GM21786 (cell line): ENCODE measurements around the gene KRTDAP.

Experiments
- ATAC-seq: cut with Tn5 transposase; IDR thresholded peaks from one replicate; pipeline ENCODE4 v1.9.1; 2021; ENCODE audit not compliant: unreplicated experiment

Gene KRTDAP

GRCh38 chr19:35490364-35490763 lies at the start of gene KRTDAP:
Gene KRTDAP, minus strand, starts transcription at chr19:35490464. Its CDS starts 22 bp downstream, at chr19:35490442.
- no peak for ATAC-seq

- no peak for ATAC-seq
Measured at GRCh38 chr19:35539850-35540249, 49.6 kb upstream of the KRTDAP start.

- ATAC-seq = no peak
Measured at GRCh38 chr19:35539314-35539713, 49.0 kb upstream of the KRTDAP start.

- no peak for ATAC-seq
Measured at GRCh38 chr19:35534803-35535480, 44.7 kb upstream of the KRTDAP start.

GRCh38 chr19:35533822-35534392 lies 43.6 kb upstream of the KRTDAP start:
- ATAC-seq = no peak

DNA sequence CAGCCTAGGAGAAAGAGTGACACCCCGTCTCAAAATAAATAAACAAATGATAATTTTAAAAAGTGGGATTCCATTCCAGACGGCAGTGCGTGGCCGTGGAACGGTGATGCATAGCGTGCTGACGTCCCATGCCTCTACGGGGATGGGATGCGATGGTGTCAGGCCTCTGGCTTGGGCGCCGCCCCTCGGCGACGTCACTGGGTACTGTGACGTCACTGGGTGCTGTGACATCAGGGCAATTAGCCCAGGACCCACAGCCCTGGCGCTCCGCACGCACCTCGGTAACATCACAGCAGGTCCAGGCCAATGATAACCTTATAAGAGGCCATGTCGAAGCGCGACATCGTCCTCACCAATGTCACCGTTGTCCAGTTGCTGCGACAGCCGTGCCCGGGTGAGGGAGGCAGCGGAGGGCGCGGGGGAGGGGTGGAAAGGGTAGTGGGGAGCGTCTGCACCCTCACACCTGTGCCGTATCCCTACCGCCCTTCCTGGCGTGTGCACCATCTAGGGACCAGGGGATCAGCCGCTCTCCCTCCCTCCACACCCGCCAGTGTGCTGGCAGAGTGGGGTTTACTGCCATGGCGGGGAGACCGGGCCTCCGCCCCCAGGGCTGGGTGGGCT lies 43.0 kb upstream of the KRTDAP start, which contains the start of gene GAPDHS:
Gene GAPDHS, plus strand, starts transcription at position 256 of the 621 bp plus-strand sequence. Its CDS starts 72 bp downstream, at position 328.
- ATAC-seq = no peak

GRCh38 chr19:35531291-35531690 lies 41.0 kb upstream of the KRTDAP start:
- no peak for ATAC-seq

- no peak for ATAC-seq
Measured at GRCh38 chr19:35529241-35530218, 39.3 kb upstream of the KRTDAP start.

GRCh38 chr19:35528218-35529038 lies 38.2 kb upstream of the KRTDAP start, which contains the start of gene SBSN:
Gene SBSN, minus strand, starts transcription at chr19:35528311. Its CDS starts 30 bp downstream, at chr19:35528281.
- ATAC-seq = no peak

- ATAC-seq = no peak
Measured at GRCh38 chr19:35525873-35526272, 35.6 kb upstream of the KRTDAP start.

GRCh38 chr19:35524181-35524837 lies 34.0 kb upstream of the KRTDAP start:
- ATAC-seq = no peak

DNA sequence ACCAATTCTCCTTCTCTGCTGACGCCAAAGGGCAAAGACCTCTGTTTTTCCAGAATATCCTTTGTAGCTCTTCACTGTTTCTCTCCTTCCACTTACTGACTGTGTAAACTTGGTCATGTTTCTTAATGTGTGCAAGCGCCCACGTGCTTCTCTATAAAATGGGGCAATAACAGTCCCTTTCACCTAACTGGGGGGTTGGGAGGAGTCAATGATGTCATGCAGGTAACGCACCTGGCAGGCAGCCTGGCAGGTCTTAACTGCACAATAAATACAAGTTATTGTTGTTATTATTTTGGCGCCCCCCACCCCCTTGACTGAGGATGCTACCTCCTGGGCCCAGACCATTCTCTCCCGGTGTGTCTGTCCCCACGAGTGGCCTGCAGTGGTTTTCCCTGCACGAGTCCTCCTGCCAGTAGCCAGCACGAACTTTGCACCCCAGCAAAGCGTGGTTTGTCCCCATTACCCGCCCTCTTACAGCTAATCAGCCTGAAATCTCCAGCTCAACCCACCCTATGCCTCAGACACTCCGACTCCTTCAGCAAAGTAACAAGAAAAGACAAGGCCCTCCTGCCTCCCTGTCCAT lies 32.6 kb upstream of the KRTDAP start:
- no peak for ATAC-seq

DNA sequence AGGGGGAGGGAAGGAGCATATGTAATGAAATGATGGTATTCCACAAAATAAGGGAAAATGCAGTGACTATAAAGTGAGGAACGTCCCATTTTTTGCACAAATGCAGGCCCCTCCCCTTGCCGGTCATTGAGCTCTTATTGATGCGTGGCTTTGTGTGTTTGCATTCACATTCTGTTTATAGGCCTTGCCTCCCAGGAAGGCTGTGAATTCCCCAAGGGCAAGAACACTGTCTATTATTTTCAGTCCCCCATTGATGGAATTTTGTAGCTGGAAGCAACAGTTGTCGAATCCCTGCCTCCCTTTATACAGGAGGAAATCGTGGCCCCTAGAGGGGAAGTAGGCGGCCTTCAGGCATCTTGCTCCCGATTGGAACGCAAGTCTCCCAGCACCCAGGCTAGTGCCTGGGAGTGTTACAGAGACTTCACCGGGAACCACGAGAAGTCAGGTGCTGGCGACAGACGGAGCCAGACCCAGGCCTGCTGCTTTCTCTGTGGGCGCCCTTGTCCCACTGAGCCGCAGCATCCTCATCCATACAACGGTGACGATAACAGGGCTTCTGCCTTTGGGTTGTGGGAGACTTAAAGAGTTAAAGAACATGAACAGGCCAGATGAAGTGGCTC lies 31.0 kb upstream of the KRTDAP start:
- no peak for ATAC-seq

- ATAC-seq = no peak
Measured at GRCh38 chr19:35519291-35519690, 29.0 kb upstream of the KRTDAP start.

DNA sequence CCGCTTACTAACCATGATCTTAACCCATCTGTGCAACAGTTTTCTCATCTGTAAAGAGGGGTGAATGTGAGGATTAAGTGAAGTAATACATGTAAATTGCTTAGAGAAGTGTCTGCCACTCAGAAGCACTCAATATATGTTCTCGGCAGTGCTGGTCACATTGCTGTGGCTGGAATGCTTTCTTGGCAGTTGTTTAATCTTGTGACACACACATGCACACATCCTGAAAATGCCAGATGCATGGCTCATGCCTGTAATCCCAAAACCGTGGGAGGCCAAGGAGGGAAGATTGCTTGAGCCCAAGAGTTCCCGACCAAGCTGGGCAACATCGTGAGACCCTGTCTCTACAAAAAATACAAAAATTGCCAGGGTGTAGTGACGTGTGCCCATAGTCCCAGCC lies 28.0 kb upstream of the KRTDAP start:
- ATAC-seq = no peak

DNA sequence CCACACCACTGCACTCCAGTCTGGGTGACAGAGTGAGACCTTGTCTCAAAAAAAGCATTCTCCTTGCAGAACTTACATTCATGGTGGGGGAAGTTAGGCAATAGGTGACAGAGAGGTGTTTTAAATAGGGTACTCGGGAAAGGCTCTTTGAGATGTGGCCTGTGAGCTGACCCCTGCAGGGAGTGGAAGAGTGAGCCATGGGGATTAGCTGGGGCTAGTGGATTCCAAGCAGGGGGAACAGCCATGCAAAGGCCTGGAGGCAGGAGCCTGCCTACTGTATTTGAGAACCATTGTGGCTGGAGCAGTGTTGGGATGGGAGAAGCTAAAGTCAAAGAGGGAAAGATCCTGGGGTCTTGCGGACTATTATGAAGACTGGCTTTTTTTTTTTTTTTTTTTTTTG lies 27.1 kb upstream of the KRTDAP start:
- no peak for ATAC-seq

DNA sequence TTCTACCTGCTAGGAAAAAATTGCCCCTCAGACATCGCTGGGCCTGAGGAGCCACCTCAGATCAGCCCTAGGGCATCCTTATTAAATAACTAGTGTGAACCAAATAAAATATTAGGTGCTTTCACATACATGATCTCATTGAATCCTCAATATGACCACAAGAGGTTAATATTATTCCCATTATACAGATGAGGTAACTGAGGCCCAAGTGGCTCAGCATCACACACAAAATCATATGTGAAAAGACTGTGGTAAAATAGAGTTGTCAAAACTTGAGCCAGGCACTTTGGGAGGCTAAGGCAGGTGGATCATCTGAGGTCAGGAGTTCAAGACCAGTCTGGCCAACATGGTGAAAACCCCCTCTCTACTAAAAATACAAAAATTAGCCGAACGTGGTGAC lies 26.0 kb upstream of the KRTDAP start:
- ATAC-seq = no peak

GRCh38 chr19:35514282-35514809 lies 24.1 kb upstream of the KRTDAP start:
- ATAC-seq = no peak
